GM23338 (cell line): ENCODE data around the gene HMGXB3. TPM values are rescaled to one million over a fixed set of nuclear protein-coding genes. Genes with fewer than 3 reads are reported as not detected.

ENCODE experiments used
- ATAC-seq: fragments of 200-7000 bp; cut with Tn5 transposase; 3 replicates; pipeline ENCODE4 v1.9.1; 2020
- DNase-seq: peaks from one replicate; pipeline ENCODE4 v3.0.0-alpha.2; 2015; ENCODE audit warnings: low spot score
- H2AFZ ChIP-seq: fragments of 200-600 bp; sonication (generic); 2 replicates; pipeline ENCODE4 v1.8.0; 2016; ENCODE audit warnings: antibody characterized with exemption, mild to moderate bottlenecking, moderate library complexity
- H3F3A ChIP-seq: fragments of 200-600 bp; sonication (generic); replicated peaks from 2 replicates; pipeline ENCODE4 v1.8.0; 2017; ENCODE audit warnings: antibody characterized with exemption, mixed run types, low read depth
- H3K27ac ChIP-seq: fragments of 200-600 bp; sonication (generic); 2 replicates; pipeline ENCODE4 v1.6.1; 2016; ENCODE audit warnings: low read depth
- H3K27me3 ChIP-seq: fragments of 200-600 bp; sonication (generic); 2 replicates; pipeline ENCODE4 v1.8.0; 2016; ENCODE audit warnings: mild to moderate bottlenecking, mixed run types, moderate library complexity; ENCODE audit not compliant: insufficient read depth
- H3K36me3 ChIP-seq: fragments of 200-600 bp; sonication (generic); 2 replicates; pipeline ENCODE4 v1.8.0; 2016; ENCODE audit warnings: mild to moderate bottlenecking; ENCODE audit not compliant: insufficient read depth
- H3K4me1 ChIP-seq: fragments of 200-600 bp; sonication (generic); 2 replicates; pipeline ENCODE4 v1.8.0; 2016; ENCODE audit warnings: mild to moderate bottlenecking, moderate library complexity; ENCODE audit not compliant: insufficient read depth
- H3K4me2 ChIP-seq: fragments of 200-600 bp; sonication (generic); 2 replicates; pipeline ENCODE4 v1.7.1; 2017; ENCODE audit warnings: mixed run types
- H3K4me3 ChIP-seq: fragments of 200-600 bp; sonication (generic); 2 replicates; pipeline ENCODE4 v1.6.1; 2016; ENCODE audit warnings: mixed run types
- H3K79me2 ChIP-seq: fragments of 200-600 bp; sonication (generic); replicated peaks from 2 replicates; pipeline ENCODE4 v1.8.0; 2017; ENCODE audit warnings: mild to moderate bottlenecking; ENCODE audit not compliant: insufficient read depth
- H3K9me2 ChIP-seq: fragments of 200-600 bp; sonication (generic); 2 replicates; pipeline ENCODE4 v1.8.0; 2017; ENCODE audit not compliant: insufficient read depth
- H4K20me1 ChIP-seq: fragments of 200-600 bp; sonication (generic); replicated peaks from 2 replicates; pipeline ENCODE4 v1.8.0; 2017; ENCODE audit warnings: mild to moderate bottlenecking; ENCODE audit not compliant: insufficient read depth
- H3K27ac Mint-ChIP-seq: 2 replicates; pipeline ENCODE4 v1.8.0; 2020; ENCODE audit warnings: inconsistent platforms, mild to moderate bottlenecking, moderate library complexity, mixed read lengths
- H3K27me3 Mint-ChIP-seq: 3 replicates; pipeline ENCODE4 v1.8.0; 2022; ENCODE audit warnings: low read depth, mild to moderate bottlenecking, moderate library complexity, mixed read lengths, inconsistent platforms; ENCODE audit not compliant: insufficient read depth, poor library complexity
- H3K36me3 Mint-ChIP-seq: 3 replicates; pipeline ENCODE4 v1.8.0; 2021; ENCODE audit warnings: low read depth, mild to moderate bottlenecking, inconsistent platforms, moderate library complexity, mixed read lengths
- H3K4me1 Mint-ChIP-seq: 3 replicates; pipeline ENCODE4 v1.8.0; 2020; ENCODE audit warnings: mild to moderate bottlenecking, inconsistent platforms, mixed read lengths
- H3K4me3 Mint-ChIP-seq: 3 replicates; pipeline ENCODE4 v1.8.0; 2021; ENCODE audit warnings: moderate library complexity, mild to moderate bottlenecking, inconsistent platforms, mixed read lengths
- H3K9me3 Mint-ChIP-seq: 3 replicates; pipeline ENCODE4 v1.8.0; 2020; ENCODE audit warnings: moderate library complexity, mild to moderate bottlenecking, inconsistent platforms, mixed read lengths
- CTCF ChIP-seq, 2 experiments: fragments of 200-600 bp in 1 of 2; sonication (generic) in 1 of 2; conservative IDR thresholded peaks; 2 replicates each; pipeline versions ENCODE4 v1.5.1 to v1.6.1; 2016 to 2017; ENCODE audit warnings: antibody characterized with exemption in 2 of 2, low read depth in 2 of 2, mild to moderate bottlenecking in 2 of 2, moderate library complexity in 1 of 2
- EZH2 ChIP-seq: fragments of 200-600 bp; sonication (generic); IDR thresholded peaks from one replicate; pipeline ENCODE4 v1.8.0; 2017; ENCODE audit warnings: antibody characterized with exemption, mild to moderate bottlenecking, low read depth; ENCODE audit not compliant: unreplicated experiment
- EZH2phosphoT487 ChIP-seq: fragments of 200-600 bp; sonication (generic); IDR thresholded peaks from one replicate; pipeline ENCODE4 v1.8.1; 2018; ENCODE audit warnings: antibody characterized with exemption; ENCODE audit not compliant: unreplicated experiment
- NANOG ChIP-seq: IDR thresholded peaks from 2 replicates; pipeline ENCODE4 v1.6.1; 2016; ENCODE audit warnings: antibody characterized with exemption, borderline replicate concordance
- POLR2AphosphoS5 ChIP-seq: IDR thresholded peaks from 2 replicates; pipeline ENCODE4 v1.6.1; 2016; ENCODE audit warnings: antibody characterized with exemption, low read depth
- REST ChIP-seq: IDR thresholded peaks from one replicate; pipeline ENCODE4 v1.6.1; 2018; ENCODE audit warnings: antibody characterized with exemption; ENCODE audit not compliant: unreplicated experiment
- STAT1 ChIP-seq: IDR thresholded peaks from one replicate; pipeline ENCODE4 v1.6.1; 2016; ENCODE audit warnings: antibody characterized with exemption; ENCODE audit not compliant: unreplicated experiment
- ZNF114 ChIP-seq: fragments of 250-450 bp; sonication (Bioruptor Pico); IDR thresholded peaks from 2 replicates; pipeline ENCODE4 v1.5.0; 2020; ENCODE audit warnings: mild to moderate bottlenecking, moderate library complexity
- ZNF331 ChIP-seq: fragments of 250-450 bp; sonication (Bioruptor Pico); IDR thresholded peaks from 2 replicates; pipeline ENCODE4 v1.5.0; 2020; ENCODE audit warnings: low read depth, mild to moderate bottlenecking, moderate library complexity
- polyA plus RNA-seq: library from polyadenylated mRNA; unstranded; fragments of >200 nt; fragmentation: Nextera tagmentation; extraction: Ambion mirVana; gene quantifications from 2 replicates; pipeline ENCODE4 v1.2.1, GENCODE V29; 2016
- total RNA-seq: library from RNA; depleted of rRNA; stranded (reverse); fragments of >200 nt; shearing (Covaris generic); gene quantifications from 2 replicates; pipeline ENCODE4 v1.2.3, GENCODE V29; 2014

The HMGXB3 gene
- total and polyA plus RNA-seq, 2 experiments from 2014 or later: 9.4 to 37.9 TPM

- no peaks in the 10 kb centered on the region for H3F3A ChIP-seq
- no peak for ATAC-seq
- no peaks in the 10 kb centered on the region for H3K4me1 Mint-ChIP-seq
- H3K79me2 ChIP-seq: no peaks in the 10 kb centered on the region
- H3K27ac Mint-ChIP-seq: no peak overlapping the region
- no peak overlapping the region for H3K4me3 Mint-ChIP-seq
- no peak for DNase-seq
- TF ChIP-seq EZH2 (no peak), REST (no peak), NANOG (no peak), STAT1 (no peak), ZNF114 (no peak), CTCF (conservative IDR thresholded peaks at IDR 0.05; ENCODE audit: low read depth in 2 of 2) (no peak)
- H3K9me3 Mint-ChIP-seq: no peaks in the 10 kb centered on the region
- H3K4me1 ChIP-seq: no peaks in the 10 kb centered on the region
- H4K20me1 ChIP-seq: no peaks in the 10 kb centered on the region; the same call in none of the 2 replicates
- no peak overlapping the region for H3K4me3 ChIP-seq
- no peaks in the 10 kb centered on the region for H3K9me2 ChIP-seq
- peaks cover 55% of the 10 kb centered on the region for H3K36me3 Mint-ChIP-seq
- peaks cover 50% of the 10 kb centered on the region for H3K36me3 ChIP-seq
- H3K4me2 ChIP-seq: no peak overlapping the region
- H2AFZ ChIP-seq: no peak overlapping the region
- H3K27ac ChIP-seq: no peak overlapping the region
- no peaks in the 10 kb centered on the region for H3K27me3 Mint-ChIP-seq
- H3K27me3 ChIP-seq: no peaks in the 10 kb centered on the region
These were observed 32.8 kb downstream of the HMGXB3 start for GRCh38 chr5:150033334-150033733.

- no peak overlapping the region for H3K4me2 ChIP-seq
- no peaks in the 10 kb centered on the region for H3K79me2 ChIP-seq
- ATAC-seq: no peak
- H3K4me1 Mint-ChIP-seq: no peaks in the 10 kb centered on the region
- H2AFZ ChIP-seq: no peak overlapping the region
- H3K27me3 Mint-ChIP-seq: no peaks in the 10 kb centered on the region
- no peaks in the 10 kb centered on the region for H3K27me3 ChIP-seq
- H3F3A ChIP-seq: no peaks in the 10 kb centered on the region
- H3K4me3 ChIP-seq: no peak overlapping the region
- H3K27ac Mint-ChIP-seq: no peak overlapping the region
- H3K9me3 Mint-ChIP-seq: no peaks in the 10 kb centered on the region
- H3K9me2 ChIP-seq: no peaks in the 10 kb centered on the region
- no peak overlapping the region for H3K27ac ChIP-seq
- H3K4me3 Mint-ChIP-seq: no peak overlapping the region
- H3K36me3 ChIP-seq: peaks cover 52% of the 10 kb centered on the region
- DNase-seq: no peak
- H3K4me1 ChIP-seq: no peaks in the 10 kb centered on the region
- H4K20me1 ChIP-seq: no peaks in the 10 kb centered on the region; the same call in 1 of the 2 replicates
- H3K36me3 Mint-ChIP-seq: peaks cover 50% of the 10 kb centered on the region
- TF ChIP-seq NANOG (no peak), EZH2 (no peak), CTCF (conservative IDR thresholded peaks at IDR 0.05; ENCODE audit: low read depth in 2 of 2) (no peak), ZNF331 (CRISPR knock-in tag) (no peak), EZH2phosphoT487 (no peak), REST (no peak), POLR2AphosphoS5 (no peak)
These were observed 34.1 kb downstream of the HMGXB3 start for GRCh38 chr5:150034662-150035061.
